GM19035 (cell line): ENCODE measurements around the gene AGTR1.

ENCODE experiments used
- ATAC-seq: cut with Tn5 transposase; IDR thresholded peaks from one replicate; pipeline ENCODE4 v1.9.1; 2021; ENCODE audit not compliant: unreplicated experiment

Gene AGTR1

DNA sequence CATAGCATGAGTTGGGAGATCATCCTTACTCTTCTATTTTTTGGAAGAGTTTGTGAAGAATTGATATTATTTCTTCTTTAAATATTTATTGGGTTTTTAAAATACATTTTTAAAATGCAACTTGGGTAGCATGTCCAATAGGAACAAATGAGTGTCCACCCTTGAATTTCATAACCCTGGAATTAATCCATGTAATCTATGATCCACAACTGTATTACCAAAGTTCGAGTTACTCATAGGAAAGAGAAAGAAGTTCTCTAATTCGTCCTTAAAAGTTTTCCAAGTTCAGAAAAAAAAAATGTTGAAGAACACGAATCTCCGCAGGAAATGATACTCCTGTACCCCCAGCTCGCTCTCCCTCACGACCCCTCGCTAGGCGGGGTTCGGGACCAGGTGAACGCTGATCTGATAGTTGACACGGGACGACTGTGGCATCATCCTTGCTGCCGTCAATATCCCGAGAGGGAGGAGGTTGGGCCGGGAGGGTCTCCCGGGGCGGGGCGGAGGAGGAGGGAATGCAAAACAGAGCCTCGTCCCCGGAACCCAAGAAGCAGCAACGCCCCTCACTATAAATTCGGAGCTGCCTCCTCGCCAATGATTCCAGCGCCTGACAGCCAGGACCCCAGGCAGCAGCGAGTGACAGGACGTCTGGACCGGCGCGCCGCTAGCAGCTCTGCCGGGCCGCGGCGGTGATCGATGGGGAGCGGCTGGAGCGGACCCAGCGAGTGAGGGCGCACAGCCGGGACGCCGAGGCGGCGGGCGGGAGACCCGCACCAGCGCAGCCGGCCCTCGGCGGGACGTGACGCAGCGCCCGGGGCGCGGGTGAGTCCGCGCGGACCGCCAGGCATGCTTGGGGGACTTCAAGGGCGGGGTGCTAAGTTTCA lies at the start of gene AGTR1:
AGTR1 (plus strand) TSS at position 598 of the 884 bp plus-strand sequence. CDS start 43,133 bp downstream, outside the sequence.
- ATAC-seq, result no peak

GRCh38 chr3:148648685-148649352 lies 48.9 kb upstream of the AGTR1 start:
- no peak for ATAC-seq

- no peak for ATAC-seq
Observed at GRCh38 chr3:148651549-148651948, 46.2 kb upstream of the AGTR1 start.

DNA sequence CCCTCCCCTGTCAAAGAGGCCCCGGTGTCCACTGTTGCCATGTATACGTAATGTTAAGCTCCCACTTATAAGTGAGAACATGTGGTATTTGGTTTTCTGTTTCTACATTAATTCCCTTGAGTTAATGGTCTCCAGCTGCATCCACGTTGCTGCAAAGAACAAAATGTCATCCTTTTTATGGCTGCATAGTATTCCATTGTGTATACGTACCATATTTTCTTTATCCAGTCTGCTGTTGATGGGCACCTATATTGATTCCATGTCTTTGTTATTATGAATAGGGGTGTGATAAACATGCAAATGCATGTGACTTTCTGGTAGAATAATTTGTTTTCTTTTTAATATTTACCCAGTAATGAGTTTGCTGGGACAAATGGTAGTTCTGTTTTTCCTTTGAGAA lies 43.3 kb upstream of the AGTR1 start:
- no peak for ATAC-seq

GRCh38 chr3:148657470-148657869 lies 40.2 kb upstream of the AGTR1 start:
- no peak for ATAC-seq

DNA sequence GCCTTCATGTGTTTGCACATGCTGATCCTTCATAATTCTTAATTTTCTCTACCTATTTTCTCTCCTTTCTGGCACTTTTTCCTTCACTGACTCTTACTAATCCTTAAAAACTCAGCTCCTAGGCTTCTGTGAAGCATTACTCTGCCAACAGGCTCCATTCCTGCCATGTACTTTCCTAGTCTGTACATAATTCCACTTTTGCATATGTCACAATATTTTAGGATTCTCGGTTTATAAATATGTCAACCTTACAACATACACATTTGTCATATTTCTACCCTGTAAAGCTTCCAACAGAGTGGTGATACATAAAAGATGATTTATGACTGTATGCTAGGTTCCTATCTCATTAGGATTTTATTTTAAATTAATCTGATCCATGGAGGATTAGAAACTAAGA lies 38.2 kb upstream of the AGTR1 start:
- no peak for ATAC-seq

GRCh38 chr3:148680289-148680688 lies 17.4 kb upstream of the AGTR1 start:
- no peak for ATAC-seq

DNA sequence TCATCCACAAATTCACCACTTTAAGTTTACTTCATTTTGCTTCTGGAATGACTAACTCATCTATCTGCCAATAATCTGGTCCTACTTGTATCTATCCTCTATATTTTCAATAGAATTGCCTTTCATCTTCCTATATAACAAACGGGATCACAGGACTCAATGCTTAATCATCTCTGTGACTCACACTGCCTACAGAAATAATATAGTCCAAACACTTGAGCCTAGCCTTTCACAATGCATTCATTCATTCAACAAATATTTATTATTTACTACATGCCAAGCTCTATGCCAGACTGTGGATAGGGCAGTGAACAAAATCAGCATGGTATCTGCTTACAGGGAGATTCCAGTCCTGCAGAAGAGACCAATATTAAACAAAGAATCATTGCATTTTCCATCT lies 16.6 kb upstream of the AGTR1 start:
- no peak for ATAC-seq

- ATAC-seq, result no peak
Observed at GRCh38 chr3:148682997-148683396, 14.7 kb upstream of the AGTR1 start.

GRCh38 chr3:148694116-148694515 lies 3.6 kb upstream of the AGTR1 start:
- no peak for ATAC-seq

- ATAC-seq, result no peak
Observed at GRCh38 chr3:148698190-148698810, 597 bp downstream of the AGTR1 start.

DNA sequence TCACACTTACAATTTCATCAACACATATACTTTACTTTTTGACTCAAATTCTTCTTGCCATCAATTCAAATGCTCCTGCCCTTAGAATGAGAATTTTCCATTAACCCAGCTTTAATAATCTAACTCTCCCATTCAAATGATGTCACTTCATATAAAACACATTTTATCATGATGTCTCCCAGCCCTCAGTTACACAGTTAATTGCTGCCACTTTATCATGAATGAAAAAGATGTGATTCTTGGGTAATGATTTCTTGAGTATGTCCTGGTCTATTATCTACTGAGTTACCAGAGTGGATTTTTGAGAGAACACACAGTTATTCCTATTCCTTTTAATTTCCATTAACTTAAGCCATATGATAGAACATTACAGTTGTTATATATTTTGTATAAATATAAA lies 7.6 kb downstream of the AGTR1 start:
- no peak for ATAC-seq

- ATAC-seq, result no peak
Observed at GRCh38 chr3:148707601-148708380, 10.1 kb downstream of the AGTR1 start.

GRCh38 chr3:148708409-148708808 lies 10.7 kb downstream of the AGTR1 start:
- ATAC-seq, result no peak

DNA sequence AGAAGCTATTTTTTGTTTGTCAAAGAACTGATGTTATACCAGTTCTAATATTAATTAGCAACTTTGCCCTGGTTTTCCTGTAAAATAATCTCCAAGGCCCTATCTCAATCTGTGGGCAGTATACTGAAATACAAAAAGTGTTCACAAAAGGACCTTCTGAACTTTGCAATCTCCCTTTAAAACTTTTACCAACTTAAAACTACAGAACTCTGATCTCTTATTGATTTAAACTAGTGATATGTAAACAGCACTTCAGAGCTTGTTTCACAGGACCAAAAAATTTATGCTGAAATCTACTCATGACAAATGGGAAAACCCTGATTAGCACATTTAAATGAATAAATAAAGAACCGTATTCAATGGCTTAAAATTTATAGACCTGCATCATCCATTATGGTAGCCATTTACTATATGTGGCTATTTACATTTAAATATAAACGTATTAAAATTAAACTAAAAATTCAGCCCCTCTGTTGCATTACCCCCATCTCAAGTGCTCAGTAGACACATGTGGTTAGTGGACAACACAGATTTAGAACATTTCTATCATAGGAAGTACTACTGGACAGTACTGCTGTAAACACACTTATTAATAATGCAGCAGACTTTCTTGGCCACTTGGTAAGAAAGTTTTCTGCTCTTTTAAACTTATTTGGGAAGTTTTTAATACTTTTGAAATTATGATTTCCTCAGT lies 12.0 kb downstream of the AGTR1 start:
- no peak for ATAC-seq

GRCh38 chr3:148710665-148711064 lies 13.0 kb downstream of the AGTR1 start:
- no peak for ATAC-seq

- ATAC-seq, result no peak
Observed at GRCh38 chr3:148711981-148712666, 14.4 kb downstream of the AGTR1 start.

DNA sequence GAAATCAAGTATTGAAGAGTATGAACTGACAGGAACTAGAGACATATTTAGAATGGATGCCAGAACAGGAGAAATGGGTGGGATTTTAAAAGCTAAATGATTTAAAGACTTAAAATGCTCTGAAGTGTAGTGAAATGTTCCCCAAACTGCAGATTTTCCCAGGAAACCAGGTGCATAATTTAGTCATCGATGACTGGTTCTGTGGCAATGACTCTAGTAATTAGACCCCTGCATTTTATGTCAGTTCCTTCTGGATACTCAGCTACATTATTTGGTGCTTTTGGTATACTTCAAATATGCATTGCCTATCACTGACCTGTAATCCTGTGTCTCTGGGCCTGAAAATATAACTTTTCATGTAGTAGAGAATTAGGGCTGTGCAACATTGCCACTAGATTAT lies 16.8 kb downstream of the AGTR1 start:
- ATAC-seq, result no peak

GRCh38 chr3:148716657-148717056 lies 19.0 kb downstream of the AGTR1 start:
- no peak for ATAC-seq
